ENCODE measurements around the gene PPP1R3G. TPM values are rescaled to one million over a fixed set of nuclear protein-coding genes. Genes with fewer than 3 reads are reported as not detected.

PPP1R3G gene
- total and polyA plus RNA-seq, 2 donors (not counting 1 experiment from before 2014, with no cell fraction given), result 0.09 to 0.25 TPM

DNA sequence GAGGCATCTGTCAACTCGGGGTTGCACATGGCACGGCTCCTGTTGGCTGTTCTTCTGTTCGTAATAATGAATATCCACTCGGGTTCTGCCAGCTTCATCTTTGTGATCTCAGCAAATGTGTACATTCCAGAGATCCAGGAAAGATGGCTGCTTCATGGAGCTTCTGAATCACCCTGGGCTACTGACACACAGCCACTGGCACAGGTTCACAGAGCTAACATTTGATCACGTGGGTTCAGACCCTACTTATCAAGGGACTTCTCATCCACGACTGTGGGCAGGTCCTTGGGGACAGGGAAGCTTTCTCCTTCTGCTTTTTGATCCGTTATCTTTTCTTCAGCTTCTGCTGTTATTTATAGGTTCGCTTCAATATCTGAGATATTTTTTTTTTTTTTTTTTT is 18.1 kb downstream of the PPP1R3G start:
- H3K27ac Mint-ChIP-seq, result no peak overlapping the region
- H2AFZ ChIP-seq (ENCODE audit: insufficient read depth, low read depth, low read length, poor library complexity, severe bottlenecking), result no peak overlapping the region
- TF ChIP-seq, protein P1, sequence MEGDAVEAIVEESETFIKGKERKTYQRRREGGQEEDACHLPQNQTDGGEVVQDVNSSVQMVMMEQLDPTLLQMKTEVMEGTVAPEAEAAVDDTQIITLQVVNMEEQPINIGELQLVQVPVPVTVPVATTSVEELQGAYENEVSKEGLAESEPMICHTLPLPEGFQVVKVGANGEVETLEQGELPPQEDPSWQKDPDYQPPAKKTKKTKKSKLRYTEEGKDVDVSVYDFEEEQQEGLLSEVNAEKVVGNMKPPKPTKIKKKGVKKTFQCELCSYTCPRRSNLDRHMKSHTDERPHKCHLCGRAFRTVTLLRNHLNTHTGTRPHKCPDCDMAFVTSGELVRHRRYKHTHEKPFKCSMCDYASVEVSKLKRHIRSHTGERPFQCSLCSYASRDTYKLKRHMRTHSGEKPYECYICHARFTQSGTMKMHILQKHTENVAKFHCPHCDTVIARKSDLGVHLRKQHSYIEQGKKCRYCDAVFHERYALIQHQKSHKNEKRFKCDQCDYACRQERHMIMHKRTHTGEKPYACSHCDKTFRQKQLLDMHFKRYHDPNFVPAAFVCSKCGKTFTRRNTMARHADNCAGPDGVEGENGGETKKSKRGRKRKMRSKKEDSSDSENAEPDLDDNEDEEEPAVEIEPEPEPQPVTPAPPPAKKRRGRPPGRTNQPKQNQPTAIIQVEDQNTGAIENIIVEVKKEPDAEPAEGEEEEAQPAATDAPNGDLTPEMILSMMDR (IDR thresholded peaks at IDR 0.05), result no peak
- no peak for TF ChIP-seq EZH2 (IDR thresholded peaks at IDR 0.05; ENCODE audit: borderline replicate concordance, insufficient read depth, low read depth, low read length, poor library complexity, severe bottlenecking)
- H3K9me3 Mint-ChIP-seq (ENCODE audit: insufficient read depth), result no peaks in the 10 kb centered on the region
- H3K9ac ChIP-seq (ENCODE audit: low read length), result no peak overlapping the region
- H3K27me3 Mint-ChIP-seq, result no peaks in the 10 kb centered on the region
- no peak overlapping the region for H3K27ac ChIP-seq (ENCODE audit: low read length in 2 of 2)
- no peaks in the 10 kb centered on the region for H4K20me1 ChIP-seq (ENCODE audit: control insufficient read depth, insufficient read depth, low read length, poor library complexity, severe bottlenecking)
- H3K36me3 ChIP-seq (replicated peaks in 1 of 2; ENCODE audit: control extremely low read depth in 1 of 2, control insufficient read depth in 1 of 2, extremely low read depth in 1 of 2, insufficient read depth in 2 of 2, low read length in 1 of 2), result no peaks in the 10 kb centered on the region
- H3K4me1 ChIP-seq (ENCODE audit: control insufficient read depth in 2 of 2, insufficient read depth in 2 of 2, low read length in 2 of 2), result no peaks in the 10 kb centered on the region
- intact Hi-C loops (cut with micrococcal nuclease), result no loop called here
- no peaks in the 10 kb centered on the region for H3K4me1 Mint-ChIP-seq
- no peak for DNase-seq
- ChIA-PET CTCF (interaction anchor here (0.7 kb wide), 1 partner anchor 30 kb away, joined by 5 read pairs; no protein-coding TSS in a partner anchor), POLR2A (no interaction called here)
- H3K27me3 ChIP-seq (replicated peaks in 1 of 4; ENCODE audit: control extremely low read depth in 1 of 4, control insufficient read depth in 3 of 4, insufficient read depth in 4 of 4, low read length in 3 of 4), result no peaks in the 10 kb centered on the region
- H3K79me2 ChIP-seq (ENCODE audit: control insufficient read depth, insufficient read depth, low read length), result no peaks in the 10 kb centered on the region
- no peak overlapping the region for H3K4me2 ChIP-seq (replicated peaks; ENCODE audit: low read depth, low read length, poor library complexity, severe bottlenecking)
- 97% methylated on average over 4 of the region's 8 CpGs for WGBS (ENCODE audit: insufficient coverage)
- no peak overlapping the region for H3K4me3 ChIP-seq (ENCODE audit: control extremely low read depth in 1 of 5, extremely low read depth in 1 of 5, insufficient read depth in 1 of 5, low read depth in 2 of 5, low read length in 4 of 5)
- H3K9me3 ChIP-seq (ENCODE audit: control extremely low read depth in 1 of 3, control insufficient read depth in 2 of 3, insufficient read depth in 1 of 3, low read length in 2 of 3), result no peaks in the 10 kb centered on the region
- no peak overlapping the region for H3K4me3 Mint-ChIP-seq
- ATAC-seq (ENCODE audit: low read depth), result no peak

DNA sequence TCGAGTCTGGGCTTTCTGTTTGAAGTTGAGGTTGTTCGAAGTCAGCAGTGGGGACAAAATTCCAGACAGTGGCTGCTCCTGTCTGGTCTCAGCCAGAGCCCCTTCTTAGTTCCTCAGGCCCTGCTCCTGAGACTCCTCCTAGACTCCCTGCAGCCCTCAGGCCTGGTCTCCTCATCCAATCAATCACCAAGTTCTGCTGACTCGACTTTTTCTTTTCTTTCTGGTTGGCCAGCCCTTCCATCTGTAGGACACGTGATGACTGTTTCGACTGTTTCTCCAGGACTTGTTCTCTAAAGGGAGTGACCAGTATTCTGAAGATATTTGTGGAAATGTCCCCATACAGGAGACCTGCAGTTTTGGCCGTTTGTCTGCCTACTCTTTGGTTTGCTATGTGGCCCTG is 19.5 kb downstream of the PPP1R3G start:
- H3K9me3 ChIP-seq (ENCODE audit: control extremely low read depth in 1 of 3, control insufficient read depth in 2 of 3, insufficient read depth in 1 of 3, low read length in 2 of 3), result no peaks in the 10 kb centered on the region
- intact Hi-C loops (cut with micrococcal nuclease), result no loop called here
- no peaks in the 10 kb centered on the region for H3K27me3 Mint-ChIP-seq
- H3K4me3 ChIP-seq (ENCODE audit: control extremely low read depth in 1 of 5, extremely low read depth in 1 of 5, insufficient read depth in 1 of 5, low read depth in 2 of 5, low read length in 4 of 5), result no peak overlapping the region
- TF ChIP-seq, protein P1 (IDR thresholded peaks at IDR 0.05), result no peak
- TF ChIP-seq EZH2 (IDR thresholded peaks at IDR 0.05; ENCODE audit: borderline replicate concordance, insufficient read depth, low read depth, low read length, poor library complexity, severe bottlenecking), result no peak
- H3K27ac ChIP-seq (ENCODE audit: low read length in 2 of 2), result no peak overlapping the region
- H3K27ac Mint-ChIP-seq, result no peak overlapping the region
- no peaks in the 10 kb centered on the region for H4K20me1 ChIP-seq (ENCODE audit: control insufficient read depth, insufficient read depth, low read length, poor library complexity, severe bottlenecking)
- DNase-seq (no peak), ATAC-seq (ENCODE audit: low read depth) (no peak)
- no peak overlapping the region for H3K4me2 ChIP-seq (replicated peaks; ENCODE audit: low read depth, low read length, poor library complexity, severe bottlenecking)
- no peak overlapping the region for H2AFZ ChIP-seq (ENCODE audit: insufficient read depth, low read depth, low read length, poor library complexity, severe bottlenecking)
- no peaks in the 10 kb centered on the region for H3K27me3 ChIP-seq (replicated peaks in 1 of 4; ENCODE audit: control extremely low read depth in 1 of 4, control insufficient read depth in 3 of 4, insufficient read depth in 4 of 4, low read length in 3 of 4)
- CTCF ChIA-PET, result no interaction called here
- WGBS (ENCODE audit: insufficient coverage), result 100% methylated on average over 4 of the region's 6 CpGs
- no peaks in the 10 kb centered on the region for H3K4me1 ChIP-seq (ENCODE audit: control insufficient read depth in 2 of 2, insufficient read depth in 2 of 2, low read length in 2 of 2)
- H3K79me2 ChIP-seq (ENCODE audit: control insufficient read depth, insufficient read depth, low read length), result no peaks in the 10 kb centered on the region
- POLR2A ChIA-PET, result no interaction called here
- no peaks in the 10 kb centered on the region for H3K4me1 Mint-ChIP-seq
- no peaks in the 10 kb centered on the region for H3K36me3 ChIP-seq (replicated peaks in 1 of 2; ENCODE audit: control extremely low read depth in 1 of 2, control insufficient read depth in 1 of 2, extremely low read depth in 1 of 2, insufficient read depth in 2 of 2, low read length in 1 of 2)
- H3K9me3 Mint-ChIP-seq (ENCODE audit: insufficient read depth), result no peaks in the 10 kb centered on the region
- H3K9ac ChIP-seq (ENCODE audit: low read length), result no peak overlapping the region
- H3K4me3 Mint-ChIP-seq, result no peak overlapping the region
